ENCODE results near the gene DEFB116. TPM values are rescaled to one million over a fixed set of nuclear protein-coding genes. Genes with fewer than 3 reads are reported as not detected.
A peak's percentile ranks its signal among the peaks of the same experiment; 100 is the strongest.
"Not testable (repeated sequence)": the region's sequence is repeated elsewhere in the genome, so short reads cannot be mapped to it uniquely, and the experiment has no call there.

DEFB116 gene
- total RNA-seq, 1 experiment from 2014 or later = not detected

DNA sequence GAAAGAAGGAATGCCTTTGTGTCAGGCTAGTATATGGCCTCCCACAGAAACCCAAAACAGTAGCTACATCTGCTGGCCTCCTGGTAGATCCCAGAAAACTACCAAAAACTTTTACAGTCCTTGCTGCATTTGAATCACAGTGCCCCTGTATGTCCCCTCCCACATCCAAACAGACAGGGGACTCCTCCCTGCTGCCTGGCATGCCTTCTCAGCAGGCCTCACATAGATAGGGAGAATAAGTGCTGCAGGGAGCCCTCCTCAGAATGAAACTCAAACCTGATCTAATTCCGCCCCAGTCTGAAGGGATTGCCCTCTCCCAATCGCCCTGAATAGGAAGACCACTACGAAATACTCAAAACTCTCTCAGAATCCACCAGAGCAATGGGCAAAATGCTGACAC is 14.1 kb upstream of the DEFB116 start:
- Mint-ChIP-seq H3K4me3 (ENCODE audit: low read depth, unreplicated experiment) (no peak overlapping the region), H3K4me1 (ENCODE audit: low read depth, unreplicated experiment) (no peaks in the 10 kb centered on the region), H3K27ac (ENCODE audit: unreplicated experiment) (no peak overlapping the region), H3K36me3 (ENCODE audit: insufficient read depth, unreplicated experiment) (no peaks in the 10 kb centered on the region), H3K9me3 (ENCODE audit: low read depth, unreplicated experiment) (no peaks in the 10 kb centered on the region), H3K27me3 (ENCODE audit: unreplicated experiment) (peaks cover 32% of the 10 kb centered on the region)
- no peak for DNase-seq
- CTCF ChIA-PET = no interaction called here
- TF ChIP-seq, protein P1, sequence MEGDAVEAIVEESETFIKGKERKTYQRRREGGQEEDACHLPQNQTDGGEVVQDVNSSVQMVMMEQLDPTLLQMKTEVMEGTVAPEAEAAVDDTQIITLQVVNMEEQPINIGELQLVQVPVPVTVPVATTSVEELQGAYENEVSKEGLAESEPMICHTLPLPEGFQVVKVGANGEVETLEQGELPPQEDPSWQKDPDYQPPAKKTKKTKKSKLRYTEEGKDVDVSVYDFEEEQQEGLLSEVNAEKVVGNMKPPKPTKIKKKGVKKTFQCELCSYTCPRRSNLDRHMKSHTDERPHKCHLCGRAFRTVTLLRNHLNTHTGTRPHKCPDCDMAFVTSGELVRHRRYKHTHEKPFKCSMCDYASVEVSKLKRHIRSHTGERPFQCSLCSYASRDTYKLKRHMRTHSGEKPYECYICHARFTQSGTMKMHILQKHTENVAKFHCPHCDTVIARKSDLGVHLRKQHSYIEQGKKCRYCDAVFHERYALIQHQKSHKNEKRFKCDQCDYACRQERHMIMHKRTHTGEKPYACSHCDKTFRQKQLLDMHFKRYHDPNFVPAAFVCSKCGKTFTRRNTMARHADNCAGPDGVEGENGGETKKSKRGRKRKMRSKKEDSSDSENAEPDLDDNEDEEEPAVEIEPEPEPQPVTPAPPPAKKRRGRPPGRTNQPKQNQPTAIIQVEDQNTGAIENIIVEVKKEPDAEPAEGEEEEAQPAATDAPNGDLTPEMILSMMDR (IDR thresholded peaks at IDR 0.05; ENCODE audit: unreplicated experiment) = no peak
- BruUV-seq (replicated peaks) = no TSS peak
- intact Hi-C loops (cut with micrococcal nuclease; ENCODE audit: unreplicated experiment) = no loop called here

DNA sequence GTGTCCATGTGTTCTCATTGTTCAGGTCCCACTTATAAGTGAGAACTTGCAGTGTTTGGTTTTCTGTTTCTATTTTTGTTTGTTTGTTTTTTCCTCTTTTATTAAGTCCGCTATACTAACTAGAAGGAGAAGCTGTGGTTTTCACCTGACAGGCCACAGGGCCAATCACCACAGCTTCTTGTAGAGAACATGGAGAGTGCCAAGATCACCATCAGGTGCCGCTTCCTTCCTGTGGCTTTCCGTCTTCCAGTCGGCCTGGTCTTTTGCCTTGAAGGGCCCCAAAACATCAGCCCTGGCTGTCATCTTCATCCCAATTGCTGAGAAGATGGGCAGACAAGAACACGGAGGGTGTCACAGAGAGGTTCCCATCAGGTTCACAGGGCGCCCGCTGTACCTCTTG is 23.4 kb downstream of the DEFB116 start:
- H3K9me3 Mint-ChIP-seq (ENCODE audit: low read depth, unreplicated experiment) = not testable (repeated sequence)

DNA sequence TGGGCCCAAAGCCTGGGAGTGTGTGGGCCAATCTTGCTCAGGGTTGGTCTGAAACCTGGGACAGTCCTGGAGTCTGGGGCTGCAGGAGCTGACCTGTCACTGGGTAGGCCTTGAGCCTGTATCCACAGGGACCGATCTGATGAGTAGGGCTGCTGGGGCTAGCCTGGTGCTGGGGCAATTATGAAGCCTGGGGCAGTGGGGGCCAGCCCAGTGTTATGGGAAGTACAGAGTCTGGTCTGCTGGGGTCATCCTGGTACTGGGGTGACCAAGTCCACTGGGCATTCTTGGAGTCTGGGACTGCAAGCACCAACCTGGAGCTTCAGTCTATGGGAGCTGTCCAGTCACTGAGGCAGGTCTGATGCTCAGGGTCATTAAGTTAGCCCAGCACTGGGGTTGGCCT is 30.2 kb downstream of the DEFB116 start:
- TF ChIP-seq, protein P1 (IDR thresholded peaks at IDR 0.05; ENCODE audit: unreplicated experiment) = no peak
- Mint-ChIP-seq H3K27ac (ENCODE audit: unreplicated experiment) (no peak overlapping the region), H3K4me3 (ENCODE audit: low read depth, unreplicated experiment) (no peak overlapping the region), H3K36me3 (ENCODE audit: insufficient read depth, unreplicated experiment) (no peaks in the 10 kb centered on the region), H3K9me3 (ENCODE audit: low read depth, unreplicated experiment) (peaks cover 3% of the 10 kb centered on the region), H3K4me1 (ENCODE audit: low read depth, unreplicated experiment) (no peaks in the 10 kb centered on the region), H3K27me3 (ENCODE audit: unreplicated experiment) (no peaks in the 10 kb centered on the region)
- no TSS peak for BruUV-seq (replicated peaks)
- no peak for DNase-seq
- intact Hi-C loops (cut with micrococcal nuclease; ENCODE audit: unreplicated experiment) = no loop called here
- CTCF ChIA-PET = interaction anchor here (0.7 kb wide), 1 partner anchor 51 kb away, joined by 3 read pairs; no protein-coding TSS in a partner anchor

More for the DNA sequence above, 23.4 kb downstream of the DEFB116 start:
- CTCF ChIA-PET; intact Hi-C loops (cut with micrococcal nuclease; ENCODE audit: unreplicated experiment); H3K4me1 Mint-ChIP-seq (ENCODE audit: low read depth, unreplicated experiment); H3K4me3 Mint-ChIP-seq (ENCODE audit: low read depth, unreplicated experiment); DNase-seq; BruUV-seq (replicated peaks); H3K27me3 Mint-ChIP-seq (ENCODE audit: unreplicated experiment); H3K36me3 Mint-ChIP-seq (ENCODE audit: insufficient read depth, unreplicated experiment); H3K27ac Mint-ChIP-seq (ENCODE audit: unreplicated experiment): not testable (repeated sequence)

DNA sequence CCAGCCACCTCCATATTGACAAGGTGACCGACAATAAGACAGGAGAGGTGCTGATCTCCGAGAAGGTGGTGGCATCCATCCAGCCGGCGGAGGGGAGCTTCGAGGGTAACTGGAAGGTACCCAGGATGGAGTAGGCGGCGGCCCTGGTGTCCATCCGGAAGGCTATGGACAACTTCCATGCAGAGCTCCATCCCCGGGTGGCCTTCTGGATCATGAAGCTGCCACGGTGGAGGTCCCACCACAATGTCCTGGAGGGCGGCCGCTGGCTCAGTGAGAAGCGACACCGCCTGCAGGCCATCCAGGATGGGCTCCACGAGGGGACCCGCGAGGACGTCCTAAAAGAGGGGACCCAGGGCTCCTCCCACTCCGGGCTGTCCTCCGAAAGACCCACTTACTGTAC is 33.9 kb downstream of the DEFB116 start:
- no peak overlapping the region for H3K27ac Mint-ChIP-seq (ENCODE audit: unreplicated experiment)

DNA sequence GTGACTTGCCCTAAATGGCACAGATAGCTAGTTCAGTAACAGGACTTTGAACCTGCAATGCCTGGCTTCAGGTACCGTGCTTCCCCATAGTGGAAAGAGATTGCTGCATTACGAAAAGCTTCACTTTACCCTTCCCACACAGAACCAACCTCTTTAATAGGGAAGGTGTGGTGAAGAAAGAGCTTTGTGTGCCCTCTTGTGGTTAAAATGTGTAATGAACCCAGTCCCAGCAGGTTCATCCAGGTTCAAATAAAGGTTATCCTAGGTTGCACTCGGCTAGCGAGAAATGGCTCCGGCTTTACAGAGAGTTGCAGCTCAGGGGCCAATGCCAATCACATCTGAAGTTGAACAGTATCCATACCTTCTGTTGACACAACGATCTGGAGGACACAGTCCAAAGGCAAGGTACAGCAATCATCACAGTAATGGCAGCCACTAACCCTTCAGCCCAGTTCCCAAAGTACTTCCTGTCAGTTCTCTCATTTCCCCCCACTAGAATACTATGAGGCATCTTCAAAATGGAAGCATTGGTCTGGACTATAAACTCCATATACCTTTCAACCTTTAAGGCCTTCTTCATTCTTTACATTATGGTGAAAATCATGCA is 48.0 kb downstream of the DEFB116 start:
- peaks cover 14% of the 10 kb centered on the region for H3K27me3 Mint-ChIP-seq (ENCODE audit: unreplicated experiment)
- CTCF ChIA-PET = interaction anchor here (0.8 to 1.7 kb wide), 6 partner anchors 9 to 1727 kb away, joined by 3 to 9 read pairs (median 3); no protein-coding TSS in a partner anchor
- no peaks in the 10 kb centered on the region for H3K9me3 Mint-ChIP-seq (ENCODE audit: low read depth, unreplicated experiment)
- H3K4me1 Mint-ChIP-seq (ENCODE audit: low read depth, unreplicated experiment) = no peaks in the 10 kb centered on the region
- no peak overlapping the region for H3K4me3 Mint-ChIP-seq (ENCODE audit: low read depth, unreplicated experiment)
- DNase-seq = peak; percentile 48
- no TSS peak for BruUV-seq (replicated peaks)
- H3K36me3 Mint-ChIP-seq (ENCODE audit: insufficient read depth, unreplicated experiment) = no peaks in the 10 kb centered on the region
- no peak overlapping the region for H3K27ac Mint-ChIP-seq (ENCODE audit: unreplicated experiment)
- TF ChIP-seq, protein P1 (IDR thresholded peaks at IDR 0.05; ENCODE audit: unreplicated experiment) = peak; percentile 78
- intact Hi-C loops (cut with micrococcal nuclease; ENCODE audit: unreplicated experiment) = no loop called here

More for the DNA sequence above, 33.9 kb downstream of the DEFB116 start:
- H3K27me3 Mint-ChIP-seq (ENCODE audit: unreplicated experiment) = no peaks in the 10 kb centered on the region
- intact Hi-C loops (cut with micrococcal nuclease; ENCODE audit: unreplicated experiment) = no loop called here
- H3K4me3 Mint-ChIP-seq (ENCODE audit: low read depth, unreplicated experiment) = no peak overlapping the region
- TF ChIP-seq, protein P1 (IDR thresholded peaks at IDR 0.05; ENCODE audit: unreplicated experiment) = no peak
- BruUV-seq (replicated peaks) = no TSS peak
- H3K36me3 Mint-ChIP-seq (ENCODE audit: insufficient read depth, unreplicated experiment) = no peaks in the 10 kb centered on the region
- peaks cover 8% of the 10 kb centered on the region for H3K9me3 Mint-ChIP-seq (ENCODE audit: low read depth, unreplicated experiment)
- CTCF ChIA-PET = no interaction called here
- DNase-seq = no peak
- no peaks in the 10 kb centered on the region for H3K4me1 Mint-ChIP-seq (ENCODE audit: low read depth, unreplicated experiment)
